ENCODE measurements around the gene FTO.

FTO gene

DNA sequence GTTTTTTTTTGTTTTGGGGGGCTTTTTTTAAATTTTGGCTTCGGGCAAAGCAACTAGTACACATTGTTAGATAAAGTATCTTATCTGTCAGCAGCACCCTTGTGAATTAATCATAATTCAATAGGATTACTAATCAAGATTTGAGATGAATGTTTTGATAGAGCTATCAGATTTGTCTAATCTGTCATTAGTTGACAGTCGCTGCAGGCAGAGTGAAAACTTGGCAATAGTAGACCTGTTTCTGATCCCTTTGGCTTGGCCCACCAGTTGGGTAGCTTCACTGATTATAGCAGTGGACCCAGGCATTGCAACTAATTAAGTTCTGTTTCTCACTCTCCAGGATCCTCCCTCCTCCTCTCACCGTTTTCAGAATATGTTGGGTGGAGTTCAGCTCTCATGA lies 324.0 kb downstream of the FTO start:
- no peak for DNase-seq

DNA sequence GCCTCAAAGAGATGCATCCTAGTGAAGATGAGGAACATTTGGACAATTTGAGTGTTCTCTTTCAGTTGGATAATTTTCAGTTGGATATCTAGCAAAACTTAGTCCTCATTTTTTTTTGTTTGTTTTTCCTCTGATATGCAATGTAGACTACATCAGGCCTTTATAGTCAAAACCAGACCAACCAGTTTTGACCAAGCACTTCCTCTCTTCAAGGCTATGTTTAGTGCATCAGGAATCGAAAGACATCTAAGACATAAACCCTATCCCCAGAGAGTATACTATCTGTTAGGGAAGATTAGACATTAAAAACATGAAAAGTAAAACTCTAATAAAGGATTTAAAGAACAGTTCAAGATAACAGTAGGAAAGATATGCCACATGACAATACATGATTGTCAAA lies 326.5 kb downstream of the FTO start:
- no peak for DNase-seq

DNA sequence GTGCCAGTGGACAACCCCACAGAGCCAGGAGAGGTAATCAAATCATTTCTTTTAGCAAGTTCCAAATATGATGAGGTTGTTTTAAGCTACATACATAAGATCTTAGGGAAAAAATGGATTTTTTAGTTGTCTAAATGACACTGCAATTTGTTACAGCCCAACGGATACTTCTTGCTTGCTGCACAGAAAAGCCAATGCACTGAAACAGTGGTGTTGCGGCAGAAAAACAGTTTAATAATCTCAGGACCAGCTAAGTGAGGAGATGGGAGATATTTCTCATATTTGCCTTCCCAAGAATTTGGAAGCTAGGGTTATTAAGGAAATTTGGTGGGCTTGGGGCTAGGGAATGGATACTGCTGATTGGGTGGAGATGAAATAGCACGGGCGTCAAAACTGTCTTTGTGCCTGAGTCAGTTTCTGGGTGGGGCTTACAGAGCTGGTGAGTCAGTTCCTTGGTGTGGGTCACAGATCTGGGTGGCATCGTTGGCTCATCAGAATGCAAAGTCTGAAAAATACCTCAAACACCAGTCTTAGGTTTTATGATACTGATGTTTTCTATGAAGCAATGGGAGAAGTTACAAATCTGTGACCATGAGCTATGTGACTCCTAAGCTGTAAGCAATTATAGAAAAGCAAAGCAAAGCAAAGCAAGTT lies 327.3 kb downstream of the FTO start:
- no peak for DNase-seq

DNA sequence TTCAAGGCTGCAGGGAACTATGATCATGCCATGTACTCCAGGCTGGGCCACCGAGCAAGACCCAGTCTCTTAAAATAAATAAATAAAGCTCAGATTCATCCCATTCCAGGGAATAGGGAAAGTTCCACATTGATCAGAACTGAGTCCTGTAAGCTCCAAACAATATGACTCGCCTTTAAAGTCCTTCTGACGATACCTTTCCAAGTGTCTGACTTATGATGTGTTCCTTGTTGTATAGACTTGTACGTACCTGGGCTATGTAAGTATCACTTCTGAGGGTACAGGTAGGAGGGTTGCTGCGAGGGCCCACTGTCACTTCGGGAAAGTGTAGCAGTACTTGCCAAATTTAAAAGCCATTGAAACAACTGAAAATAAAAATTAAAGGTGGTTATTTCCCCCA lies 329.8 kb downstream of the FTO start:
- no peak for DNase-seq

DNA sequence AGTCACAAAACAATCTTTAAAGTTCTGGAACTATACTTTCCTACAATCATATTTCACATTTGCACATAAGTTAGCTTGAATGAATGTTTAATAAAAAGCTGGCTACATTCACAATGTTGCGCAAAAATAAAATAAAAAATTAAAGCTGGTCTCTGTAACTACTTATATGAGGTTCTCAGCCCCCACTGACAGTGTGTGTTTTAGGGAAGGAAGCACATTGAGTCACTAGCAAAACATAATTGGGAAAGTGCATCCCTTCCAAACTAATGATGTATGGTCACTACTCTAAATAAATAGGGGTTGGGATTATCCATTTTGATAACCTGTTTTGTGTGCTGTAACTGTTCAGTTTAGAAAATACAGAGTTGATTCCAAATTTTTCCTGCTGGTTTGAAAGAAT lies 330.7 kb downstream of the FTO start:
- DNase-seq, result no peak

DNA sequence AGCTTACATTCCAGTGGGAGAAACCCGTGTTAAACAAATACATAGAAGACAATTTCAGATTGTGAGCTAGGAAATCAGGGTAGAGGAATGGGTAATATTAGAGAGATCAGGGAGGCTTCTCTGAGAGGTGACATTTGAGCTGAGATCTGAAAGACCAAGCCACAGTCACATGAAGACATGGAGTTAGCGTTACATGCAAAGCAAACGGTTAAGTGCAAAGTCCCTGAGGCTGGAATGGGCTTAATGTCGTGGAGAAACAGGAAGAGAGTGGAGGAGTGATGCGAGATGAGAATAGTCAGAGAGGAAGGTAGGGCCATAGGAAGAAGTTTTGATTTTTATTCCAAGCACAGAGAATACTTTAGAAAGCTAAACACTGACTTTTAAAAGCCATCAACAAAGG lies 336.5 kb downstream of the FTO start:
- DNase-seq, result no peak

DNA sequence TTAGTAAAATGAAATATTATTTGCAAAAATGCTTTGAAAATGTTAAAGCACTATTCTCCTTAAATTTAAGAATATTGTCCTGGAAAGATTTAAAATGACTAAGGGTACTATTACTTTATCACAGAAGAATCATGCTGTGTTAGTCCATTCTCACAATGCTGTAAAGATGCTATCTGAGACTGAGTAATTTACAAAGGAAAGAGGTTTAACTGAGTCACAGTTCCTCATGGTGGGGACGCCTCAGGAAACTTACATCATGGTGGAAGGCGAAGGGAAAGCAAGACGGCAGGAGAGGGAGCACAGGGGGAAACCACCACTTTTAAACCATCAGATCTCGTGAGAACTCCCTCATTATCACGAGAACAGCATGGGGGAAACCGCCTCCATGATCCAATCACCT lies 337.0 kb downstream of the FTO start:
- no peak for DNase-seq

DNA sequence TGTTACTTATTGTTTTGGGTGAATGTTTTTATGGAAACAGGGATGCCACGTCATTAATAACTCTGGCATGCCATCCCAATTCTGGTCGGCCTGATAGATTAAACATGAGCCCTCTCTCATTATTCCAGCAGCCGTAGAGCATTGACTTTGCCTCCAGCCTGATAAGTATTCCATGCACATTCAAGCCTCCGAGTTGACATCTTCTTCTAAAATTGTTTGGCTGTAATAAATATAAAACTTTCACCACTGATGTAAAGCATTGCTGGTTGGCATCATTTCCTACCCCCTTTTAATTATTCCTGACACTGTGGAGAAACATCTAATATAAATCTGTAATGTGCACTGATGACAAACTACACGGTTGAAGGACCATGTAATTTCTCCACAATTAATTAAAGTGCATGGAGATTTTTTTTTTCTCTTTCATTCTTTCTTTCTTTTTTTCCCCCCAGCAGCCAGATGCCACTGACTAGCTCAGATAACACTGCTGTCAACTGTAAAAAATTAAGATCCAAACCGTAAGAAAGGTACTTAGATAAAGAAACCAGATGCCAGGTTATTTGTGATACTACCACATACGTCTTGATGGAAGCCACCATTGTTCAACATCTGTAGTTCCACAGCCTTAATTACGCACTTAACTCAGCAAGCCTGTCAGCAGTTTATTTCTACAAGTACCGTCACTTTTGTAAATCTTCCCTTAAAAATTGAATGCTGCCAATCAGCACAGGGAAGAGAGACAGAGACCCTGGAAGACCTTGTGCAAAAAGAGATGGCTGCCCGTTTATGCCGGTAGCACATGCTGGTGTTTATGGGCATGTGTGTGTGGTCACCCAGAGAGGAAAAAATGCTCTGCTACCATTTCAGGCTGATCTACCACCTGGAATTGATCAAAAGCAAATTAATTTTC lies 344.9 kb downstream of the FTO start:
- DNase-seq, result no peak

DNA sequence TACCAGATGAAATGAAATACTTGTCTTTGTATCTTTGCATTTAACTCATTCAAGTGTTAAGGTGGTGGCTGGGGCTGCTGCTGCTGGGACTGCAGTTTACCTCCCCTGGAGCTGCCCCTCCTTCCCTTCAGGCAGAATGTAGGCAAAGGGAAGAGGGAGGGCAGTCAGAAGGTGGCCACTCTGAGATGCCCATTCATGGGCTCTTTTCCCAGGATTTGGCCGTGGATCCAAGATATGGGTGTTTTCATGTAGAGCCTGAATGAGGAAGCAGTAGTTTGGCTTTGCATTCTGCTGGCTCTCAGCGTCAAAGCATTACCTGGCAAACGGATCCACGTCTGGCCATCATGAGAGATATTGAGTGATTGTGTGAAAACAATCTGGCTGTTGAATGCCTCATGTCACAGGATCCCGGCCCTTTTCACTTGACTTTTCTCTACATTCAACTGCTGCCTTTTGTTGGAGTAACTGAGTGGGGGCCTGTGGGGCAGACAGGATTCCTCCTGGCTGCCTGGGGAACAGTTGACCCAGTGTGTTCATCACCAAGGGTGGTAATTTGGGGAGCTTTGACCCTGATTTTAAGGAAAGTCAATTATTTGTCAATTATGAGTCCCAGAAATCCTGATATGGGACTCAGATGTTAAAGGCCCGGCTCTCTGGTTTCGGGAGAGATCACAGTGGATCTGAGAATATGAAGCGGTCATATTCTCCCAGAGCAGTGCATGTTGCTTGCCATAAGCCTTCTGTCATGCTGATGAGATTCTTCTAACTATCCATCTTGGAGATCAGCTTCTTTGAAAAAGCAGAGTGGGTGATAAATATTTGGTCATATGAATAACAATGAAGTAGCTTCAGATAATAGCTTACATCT lies 345.9 kb downstream of the FTO start:
- peak; percentile 8 for DNase-seq

DNA sequence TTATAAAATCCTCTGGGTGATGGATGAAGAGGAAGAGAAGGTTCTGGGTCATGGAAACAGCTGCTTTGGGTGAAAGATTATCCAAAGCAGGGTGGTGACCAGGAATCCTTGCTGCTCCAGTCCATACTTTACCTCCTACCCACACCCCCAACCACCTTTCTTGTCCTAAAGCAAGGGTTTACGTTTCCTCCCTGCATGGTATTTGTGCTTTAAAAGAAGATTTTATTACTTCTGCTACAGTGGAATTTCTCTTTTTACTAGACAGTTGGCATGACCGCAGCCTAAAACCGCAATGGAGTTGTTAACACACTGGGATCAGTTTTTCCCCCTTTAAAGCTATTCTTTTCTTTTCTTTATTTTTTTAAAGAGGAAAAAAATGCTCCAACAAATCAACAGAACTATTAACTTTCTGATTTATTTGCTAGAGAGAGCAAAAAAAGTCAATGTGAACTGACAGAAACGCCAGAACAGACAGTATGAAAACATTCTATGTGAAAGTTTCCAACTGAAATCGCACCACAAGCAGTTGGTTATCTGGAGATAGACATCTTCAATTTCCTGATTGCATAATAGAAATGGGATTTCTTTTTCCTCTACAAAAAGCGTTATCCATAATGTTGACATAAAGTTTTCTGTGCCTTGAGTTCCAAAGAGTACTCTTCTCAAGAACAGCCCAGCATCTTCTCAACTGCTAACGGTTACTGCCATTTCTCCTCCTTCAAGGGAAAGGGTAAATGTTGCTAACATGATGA lies 346.7 kb downstream of the FTO start:
- DNase-seq, result no peak

DNA sequence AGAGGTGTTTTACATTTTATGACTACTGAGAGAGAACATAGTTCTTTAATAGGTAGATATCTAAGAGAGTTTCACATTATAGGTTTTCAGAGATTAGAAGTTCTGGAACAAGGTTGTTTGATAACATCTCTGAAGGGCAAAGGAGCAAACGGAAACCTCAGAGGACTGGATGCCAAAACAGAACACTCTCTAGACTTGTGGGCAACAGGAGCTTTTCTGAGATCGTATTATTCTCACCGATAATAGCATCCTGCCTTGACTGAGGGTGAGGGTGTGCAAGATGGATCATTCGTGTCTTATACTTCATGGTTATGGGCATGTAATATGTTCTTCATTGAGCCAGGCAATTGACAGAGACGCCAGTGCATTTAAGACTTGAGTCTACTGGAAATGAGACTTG lies 347.9 kb downstream of the FTO start:
- no peak for DNase-seq

DNA sequence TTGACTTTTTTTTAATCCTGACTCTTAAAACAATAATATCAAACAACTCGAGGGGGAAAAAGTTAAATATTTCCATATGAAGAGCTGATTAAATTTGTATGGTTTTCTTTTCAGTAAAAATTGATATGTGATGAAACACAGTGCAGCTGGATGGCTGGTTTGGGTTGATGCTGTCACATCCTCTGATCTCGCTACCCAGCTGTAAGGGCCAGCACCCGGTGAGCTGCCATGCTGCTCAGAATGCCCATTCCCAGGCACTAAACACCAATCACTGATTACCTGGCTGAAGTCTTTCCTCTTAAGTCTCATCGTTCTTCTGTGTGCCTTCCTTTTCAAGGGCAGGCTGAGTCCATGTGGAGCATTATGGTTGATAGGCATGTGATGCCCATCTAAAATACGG lies 348.3 kb downstream of the FTO start:
- DNase-seq, result no peak

DNA sequence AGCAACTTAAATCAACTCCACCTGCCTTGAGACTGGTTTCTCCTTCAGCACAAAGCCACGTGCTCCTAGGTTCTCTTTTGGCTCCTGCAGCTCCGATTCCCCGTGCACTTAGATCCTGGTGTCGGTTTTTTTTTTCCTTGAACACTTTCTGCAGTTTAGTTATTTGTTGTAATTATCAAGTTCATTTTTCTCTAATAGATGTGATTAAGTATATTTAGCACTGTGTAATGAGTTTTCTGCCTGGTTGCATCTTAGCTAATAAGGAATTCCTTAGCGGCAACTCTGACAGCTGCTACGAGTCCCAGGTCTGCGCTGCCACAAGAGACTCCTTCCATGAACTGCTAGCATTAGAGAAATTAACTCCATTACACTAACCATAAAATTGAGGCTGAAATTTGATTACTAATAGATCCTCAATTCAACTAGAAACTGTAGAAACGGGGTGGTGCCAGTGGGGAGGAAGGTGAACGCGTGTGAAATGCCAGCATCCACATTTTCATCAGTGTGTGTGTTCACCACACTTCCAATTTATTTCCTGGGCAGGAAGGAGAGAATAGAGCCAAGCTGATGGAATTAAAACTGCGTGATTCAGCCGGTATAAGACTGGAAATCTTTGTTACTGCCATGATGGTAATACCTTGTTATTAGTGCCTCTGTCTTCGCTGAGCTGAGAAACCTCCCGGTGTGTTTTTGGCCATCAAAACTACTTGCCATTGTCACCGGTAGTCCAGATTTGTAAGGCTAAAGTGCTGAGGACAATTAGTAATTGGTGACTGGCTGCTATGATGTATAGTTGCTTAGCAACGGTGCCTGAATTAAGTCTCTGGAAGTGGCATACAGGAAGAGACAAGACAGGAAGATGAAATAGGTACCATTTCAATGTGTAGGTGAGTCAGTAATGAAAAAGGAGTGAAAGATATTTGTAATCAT lies 350.2 kb downstream of the FTO start:
- DNase-seq, result no peak

DNA sequence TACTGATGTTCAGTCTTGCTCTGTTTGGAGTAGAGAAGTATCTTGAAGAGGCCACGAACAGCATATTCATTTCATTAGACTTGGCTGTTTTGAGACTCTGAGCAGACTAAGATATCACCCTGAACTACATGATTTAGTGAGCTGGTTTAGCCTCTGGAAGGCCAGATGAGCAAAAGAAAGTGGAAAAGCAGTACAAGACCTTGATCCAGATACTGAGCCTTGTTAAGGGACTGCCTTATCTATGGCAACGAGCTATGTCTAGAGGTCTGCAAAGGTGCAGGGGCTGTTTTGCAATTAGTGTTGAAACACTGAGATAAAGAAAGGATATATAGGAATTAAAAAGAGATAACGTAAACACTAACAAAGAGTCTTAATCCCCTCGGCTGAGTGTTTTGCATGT lies 351.2 kb downstream of the FTO start:
- no peak for DNase-seq

DNA sequence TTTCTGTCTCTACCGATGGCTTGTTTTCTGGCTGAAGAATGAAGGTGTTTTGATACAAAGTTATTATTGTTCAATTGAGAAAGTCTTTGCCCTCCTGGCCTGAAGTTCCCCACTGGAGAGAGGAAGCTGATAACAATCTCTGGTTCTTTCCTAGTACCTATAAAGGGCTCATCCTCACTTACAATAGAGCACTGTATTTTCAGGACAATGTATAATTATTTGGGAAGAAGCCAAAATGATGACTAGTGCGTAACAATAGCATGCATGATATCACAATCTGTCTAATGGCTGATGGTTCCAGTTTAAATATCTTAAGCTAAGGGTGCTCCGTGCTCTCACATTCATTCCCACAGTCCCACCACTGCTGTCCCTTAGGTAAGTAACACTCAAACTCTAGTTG lies 351.9 kb downstream of the FTO start:
- DNase-seq, result no peak

DNA sequence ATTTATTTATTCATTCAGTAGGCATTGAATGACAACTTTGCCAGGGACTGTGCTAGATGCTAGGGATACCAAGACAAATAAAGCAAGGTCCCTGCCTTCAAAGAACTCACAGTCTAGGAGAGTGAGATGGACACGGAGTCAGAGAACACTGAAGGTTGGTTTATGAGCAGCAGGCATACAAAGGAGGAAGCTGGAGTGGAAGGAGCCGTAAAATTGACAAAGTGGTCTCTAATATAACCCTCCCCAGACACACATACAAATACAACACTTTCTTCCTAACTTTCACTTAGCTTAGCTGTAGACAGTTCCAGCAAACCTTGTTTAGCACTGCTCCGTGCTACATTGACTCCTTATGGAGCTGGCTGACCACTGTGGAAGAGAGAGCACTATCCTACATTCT lies 353.0 kb downstream of the FTO start:
- no peak for DNase-seq

DNA sequence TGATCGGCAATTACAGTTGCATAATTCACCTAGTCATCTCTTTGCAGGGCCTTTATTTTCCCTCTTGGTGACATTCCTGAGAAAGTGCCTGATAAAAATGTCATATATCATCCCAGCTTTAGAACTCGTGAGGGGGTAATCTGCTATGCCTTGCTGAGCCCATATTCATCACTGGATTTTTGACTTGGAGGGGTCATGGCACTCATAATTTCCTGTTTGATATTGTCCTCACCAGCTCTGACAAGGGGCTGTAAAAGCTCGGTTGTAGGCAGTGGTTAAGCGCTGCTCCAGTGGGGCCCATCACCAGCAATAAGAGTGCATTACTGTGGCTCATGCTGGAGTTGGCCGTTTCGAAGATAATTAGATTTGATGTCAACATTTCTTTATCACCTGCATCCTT lies 355.4 kb downstream of the FTO start:
- DNase-seq, result no peak

DNA sequence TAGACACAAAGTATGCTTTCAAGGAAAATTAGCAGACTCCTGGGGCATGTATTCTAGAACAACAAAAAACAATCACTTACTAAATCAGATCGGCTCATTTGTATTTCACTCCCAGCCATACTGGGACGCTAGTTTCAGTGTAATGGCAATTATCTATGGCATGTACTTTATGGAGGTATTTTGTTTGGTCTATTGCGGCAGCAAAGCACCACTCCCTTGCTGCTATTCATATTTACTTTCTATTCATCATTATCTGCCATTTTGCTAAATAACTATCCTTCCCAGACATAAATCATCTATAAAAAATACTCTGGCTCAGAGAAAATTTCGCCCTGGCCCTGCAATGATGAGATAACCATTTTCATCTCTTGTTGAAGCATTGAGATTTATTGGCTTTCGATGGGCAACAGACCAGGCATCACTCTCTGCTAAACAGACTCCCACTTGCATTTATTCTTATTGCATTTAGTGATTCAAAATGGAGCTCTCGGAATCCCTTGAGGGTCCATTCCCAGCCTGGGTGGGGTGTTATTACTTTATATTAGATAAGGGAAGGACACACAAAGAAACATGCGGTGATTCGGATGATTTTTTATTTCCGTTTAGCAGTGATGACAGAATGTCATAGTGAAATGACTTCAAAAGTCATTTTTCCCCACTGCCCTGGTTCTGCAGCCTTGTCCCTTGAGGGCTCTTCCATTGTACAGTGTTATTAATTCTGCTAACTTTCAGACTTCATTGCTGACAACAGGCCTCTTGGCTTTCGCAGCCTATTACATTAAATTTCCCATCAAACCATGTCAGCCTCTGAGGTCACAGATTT lies 356.9 kb downstream of the FTO start:
- no peak for DNase-seq

DNA sequence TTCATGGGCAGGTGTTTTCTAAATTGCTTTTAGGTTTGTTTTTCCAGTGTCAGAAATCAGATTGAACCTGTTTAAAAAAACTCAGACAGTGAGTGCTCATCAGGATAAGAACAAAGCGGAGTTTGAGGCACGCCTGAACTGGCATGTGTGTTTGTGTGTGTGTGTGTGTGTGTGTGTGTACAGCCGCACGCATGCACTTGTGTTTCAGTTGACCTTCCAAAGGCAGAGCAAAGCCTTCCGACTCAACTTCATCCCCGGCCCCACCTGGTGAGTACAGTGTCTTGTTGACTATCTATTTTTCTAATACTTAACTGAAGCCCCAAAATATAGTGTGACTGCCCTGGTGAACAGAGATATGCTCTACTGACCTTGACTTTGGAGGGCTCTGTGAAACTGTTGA lies 357.5 kb downstream of the FTO start:
- DNase-seq, result no peak

DNA sequence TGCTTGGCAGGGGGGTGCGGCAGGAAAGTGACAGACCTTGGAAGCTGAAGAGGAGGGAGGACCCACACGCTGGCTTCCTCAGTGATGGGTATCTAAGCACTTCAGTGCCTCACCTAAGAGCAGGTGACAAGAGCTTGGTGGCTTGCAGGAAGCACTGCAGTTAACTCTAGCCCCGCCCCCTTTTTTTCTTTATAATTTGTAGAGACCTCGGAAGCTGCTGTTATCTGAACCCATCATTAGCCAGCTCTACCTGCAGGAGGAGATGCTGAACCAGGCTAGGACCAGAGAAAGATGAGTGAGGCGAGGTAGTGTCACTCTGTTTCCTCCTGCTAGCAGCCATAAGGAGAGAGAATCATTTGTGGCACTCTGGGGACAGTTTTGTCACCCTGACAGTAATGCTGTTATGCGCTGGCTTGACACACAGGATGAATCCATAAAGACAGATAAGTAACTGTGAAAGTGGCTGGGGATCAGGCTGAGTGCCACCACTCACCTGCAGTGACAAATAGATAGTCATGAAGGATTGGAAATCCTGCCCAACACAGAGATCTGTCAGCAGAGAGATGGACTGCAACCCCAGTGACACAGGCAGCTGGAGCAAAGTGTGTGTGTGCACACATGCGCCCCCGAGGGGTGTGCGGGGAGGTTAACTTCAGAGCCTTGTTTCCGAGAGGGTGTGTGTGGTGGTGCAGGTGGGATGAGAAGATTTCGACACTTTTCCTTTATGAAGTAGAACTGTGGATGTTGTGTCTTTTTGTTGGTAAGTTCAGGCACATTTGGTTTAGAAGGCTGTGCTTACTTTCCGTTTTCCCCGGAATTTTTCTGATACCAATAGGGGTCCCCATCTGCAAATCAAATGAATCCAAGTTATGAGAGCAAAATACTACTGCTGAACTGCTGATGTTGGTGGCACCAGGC lies 358.7 kb downstream of the FTO start:
- peak; percentile 33 for DNase-seq

All from NCI-H2029 treated with DMSO at 0.1 percent for 48 hours (cell line).